HG03039 (cell line): ENCODE measurements around the gene DUSP2.

Experiments
- ATAC-seq: cut with Tn5 transposase; IDR thresholded peaks from one replicate; pipeline ENCODE4 v1.9.1; 2021; ENCODE audit warnings: mild to moderate bottlenecking, moderate library complexity; ENCODE audit not compliant: unreplicated experiment

Gene DUSP2

GRCh38 chr2:96135171-96135570 lies 10.1 kb downstream of the DUSP2 start:
- ATAC-seq = no peak

DNA sequence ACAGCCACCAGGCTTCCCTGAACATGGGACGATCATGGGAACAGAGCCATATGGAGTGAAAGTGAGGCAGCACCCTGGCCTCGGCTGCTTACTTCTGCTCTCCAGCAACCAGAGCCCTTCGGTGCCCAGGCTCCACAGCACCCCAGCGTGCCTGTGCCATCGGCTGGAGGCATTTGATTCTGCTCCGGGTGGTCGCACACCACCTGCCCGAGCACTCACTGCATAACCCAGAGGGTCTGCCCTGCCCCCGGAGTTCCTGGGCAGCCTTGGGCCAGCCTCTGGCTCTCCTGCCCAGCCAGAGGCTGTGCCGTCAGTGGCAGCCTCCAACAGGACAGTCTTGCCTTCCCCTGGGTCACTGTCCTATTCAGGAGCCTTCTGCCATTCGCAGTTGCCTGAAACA lies 10.8 kb downstream of the DUSP2 start:
- ATAC-seq = no peak

DNA sequence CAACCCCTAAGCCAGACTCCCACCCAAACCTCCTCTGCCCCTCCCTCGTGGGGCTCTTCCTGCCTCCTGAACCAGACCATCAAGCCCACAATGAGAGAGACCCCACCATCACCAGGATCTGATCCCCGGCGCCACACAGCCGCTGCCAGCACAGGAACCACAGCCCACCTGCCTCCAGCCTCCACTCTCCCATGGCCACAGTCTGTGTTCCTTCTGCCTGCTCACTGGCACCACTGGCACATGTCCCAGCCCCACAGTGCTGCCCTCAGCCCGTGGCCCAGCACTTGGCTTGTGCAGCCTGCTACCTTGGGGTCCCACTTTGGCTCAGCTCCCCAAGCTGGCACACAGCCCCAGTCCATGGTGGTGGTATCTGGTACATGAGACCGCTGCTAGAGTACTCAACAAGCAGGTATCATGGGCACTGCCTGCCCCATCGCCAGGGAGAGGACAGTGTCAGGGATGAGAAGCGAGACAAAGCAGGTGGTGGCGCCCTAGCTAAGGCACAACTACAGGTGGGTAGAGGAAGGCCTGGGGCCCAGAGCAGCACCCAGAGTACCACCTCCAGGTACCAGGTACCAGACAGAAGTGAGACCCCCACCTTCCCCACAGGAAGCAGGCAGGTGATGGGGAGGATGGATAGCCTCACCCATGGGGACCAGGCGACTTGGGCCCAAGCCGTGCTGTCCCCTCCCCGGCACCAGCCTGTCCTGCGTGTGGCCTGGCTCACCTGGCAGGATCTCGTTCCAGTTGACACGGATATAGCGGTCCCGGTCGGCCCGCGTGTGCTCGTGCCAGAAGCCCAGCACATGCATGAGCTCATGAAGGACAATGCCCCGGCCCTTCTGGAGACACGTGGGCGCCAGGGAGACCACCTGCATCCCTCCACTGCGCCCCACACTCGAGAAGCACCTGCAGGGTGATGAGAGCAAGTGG lies 13.2 kb downstream of the DUSP2 start:
- no peak for ATAC-seq

- ATAC-seq = no peak
These were observed 14.0 kb downstream of the DUSP2 start for GRCh38 chr2:96131152-96131812.

- no peak for ATAC-seq
These were observed 14.8 kb downstream of the DUSP2 start for GRCh38 chr2:96130483-96130882.

DNA sequence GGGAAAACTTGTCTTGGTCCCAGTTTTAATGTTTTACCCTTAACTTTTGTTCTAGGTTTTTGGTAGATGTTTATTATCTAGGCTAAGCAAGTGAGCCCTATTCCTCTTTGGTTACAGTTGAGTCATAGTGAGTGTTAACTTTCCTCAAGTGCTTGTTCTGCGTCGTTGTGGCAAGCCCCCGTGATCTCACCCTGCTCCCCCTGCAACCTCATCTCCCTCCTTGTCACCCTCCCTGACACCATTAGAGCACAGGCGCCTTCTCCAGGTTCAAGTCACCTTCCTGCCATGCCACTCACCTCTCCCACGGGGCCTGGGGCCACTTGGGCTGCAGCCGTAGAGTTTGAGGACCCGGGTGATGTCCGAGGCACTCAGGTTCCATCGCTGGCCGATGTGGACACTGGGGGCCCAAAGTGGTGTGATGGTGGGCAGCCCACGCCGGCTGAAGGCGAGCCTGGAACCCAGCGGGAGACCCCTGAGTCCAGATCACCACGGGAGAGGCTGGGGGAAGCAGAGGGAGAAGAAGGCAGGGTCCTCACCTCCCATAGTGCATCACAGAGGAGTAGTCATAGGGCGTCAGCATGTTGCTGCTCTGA lies 15.6 kb downstream of the DUSP2 start:
- ATAC-seq = no peak

GRCh38 chr2:96128456-96128855 lies 16.8 kb downstream of the DUSP2 start:
- no peak for ATAC-seq

GRCh38 chr2:96124406-96125265 lies 20.6 kb downstream of the DUSP2 start:
- no peak for ATAC-seq

- ATAC-seq = no peak
These were observed 21.3 kb downstream of the DUSP2 start for GRCh38 chr2:96123936-96124335.

- ATAC-seq = no peak
These were observed 21.9 kb downstream of the DUSP2 start for GRCh38 chr2:96123290-96123689.

DNA sequence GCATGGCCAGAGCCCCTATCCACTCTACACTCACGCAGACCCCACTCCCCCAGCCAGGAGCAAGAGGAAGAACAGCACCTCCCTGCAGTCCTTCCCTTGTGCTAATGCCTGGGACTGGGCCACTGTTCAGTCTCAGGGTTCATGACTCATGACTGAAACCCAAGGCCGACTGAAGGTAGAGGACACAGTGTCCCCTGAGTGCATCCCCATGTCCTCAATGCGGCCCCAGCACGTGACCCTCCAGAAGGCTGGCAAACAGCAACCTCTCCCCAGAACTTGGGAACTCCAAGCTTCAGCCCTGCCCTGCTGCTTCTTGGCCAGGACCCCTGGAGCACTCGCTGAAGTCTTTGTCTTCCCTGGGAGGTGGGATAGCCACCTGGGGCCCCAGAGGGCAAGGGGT lies 22.8 kb downstream of the DUSP2 start:
- no peak for ATAC-seq

DNA sequence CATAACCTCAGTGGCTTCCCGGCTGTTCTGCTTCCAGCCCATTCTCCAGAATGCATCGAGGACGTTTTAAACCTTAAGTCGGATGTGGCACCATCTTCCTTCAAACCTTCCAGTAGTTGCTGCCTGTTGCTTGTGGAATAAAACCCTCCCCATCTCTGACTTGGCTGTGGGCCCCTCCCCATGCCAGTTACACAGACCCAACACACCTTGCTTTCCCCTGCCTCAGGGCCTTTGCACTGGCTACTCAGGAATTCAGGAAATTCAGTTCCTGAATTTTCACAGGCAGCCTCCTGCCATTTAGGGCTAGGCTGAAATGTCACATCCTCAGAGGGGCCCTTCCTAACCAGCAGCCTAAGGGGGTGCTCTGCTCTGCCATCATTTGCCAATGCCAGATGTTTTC lies 23.8 kb downstream of the DUSP2 start:
- ATAC-seq = no peak

- ATAC-seq = no peak
These were observed 24.2 kb downstream of the DUSP2 start for GRCh38 chr2:96120991-96121390.

DNA sequence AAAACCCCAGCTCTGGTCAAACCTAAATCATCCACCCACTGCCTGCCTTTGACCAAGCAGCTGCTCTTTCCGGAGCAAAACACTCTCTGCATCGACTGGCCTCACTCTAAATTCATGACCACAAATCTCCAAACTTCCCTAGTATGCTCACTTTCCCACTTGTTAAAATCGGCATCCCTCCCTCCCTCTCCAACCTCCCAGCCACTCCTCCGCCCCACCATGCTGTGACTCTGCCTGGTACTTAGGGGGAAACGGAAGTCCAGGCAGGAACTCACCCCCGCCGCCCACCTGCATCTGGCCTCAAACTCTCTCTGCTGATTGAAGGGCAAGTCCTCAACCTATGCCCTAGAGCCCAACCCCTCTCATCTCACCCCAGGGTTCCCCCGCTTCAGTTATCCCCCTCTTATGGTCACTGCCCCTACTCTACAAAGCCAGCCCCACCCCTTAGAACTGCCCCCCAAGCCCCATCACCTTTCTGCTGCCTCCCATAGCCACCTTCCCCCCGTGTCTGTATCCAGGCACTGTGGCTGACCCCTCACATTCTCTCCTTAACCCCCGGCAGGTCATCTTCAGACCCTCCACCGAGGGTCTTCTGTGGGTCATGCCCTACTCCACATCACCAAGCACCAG lies 25.0 kb downstream of the DUSP2 start:
- no peak for ATAC-seq

- no peak for ATAC-seq
These were observed 25.9 kb downstream of the DUSP2 start for GRCh38 chr2:96119389-96119751.

DNA sequence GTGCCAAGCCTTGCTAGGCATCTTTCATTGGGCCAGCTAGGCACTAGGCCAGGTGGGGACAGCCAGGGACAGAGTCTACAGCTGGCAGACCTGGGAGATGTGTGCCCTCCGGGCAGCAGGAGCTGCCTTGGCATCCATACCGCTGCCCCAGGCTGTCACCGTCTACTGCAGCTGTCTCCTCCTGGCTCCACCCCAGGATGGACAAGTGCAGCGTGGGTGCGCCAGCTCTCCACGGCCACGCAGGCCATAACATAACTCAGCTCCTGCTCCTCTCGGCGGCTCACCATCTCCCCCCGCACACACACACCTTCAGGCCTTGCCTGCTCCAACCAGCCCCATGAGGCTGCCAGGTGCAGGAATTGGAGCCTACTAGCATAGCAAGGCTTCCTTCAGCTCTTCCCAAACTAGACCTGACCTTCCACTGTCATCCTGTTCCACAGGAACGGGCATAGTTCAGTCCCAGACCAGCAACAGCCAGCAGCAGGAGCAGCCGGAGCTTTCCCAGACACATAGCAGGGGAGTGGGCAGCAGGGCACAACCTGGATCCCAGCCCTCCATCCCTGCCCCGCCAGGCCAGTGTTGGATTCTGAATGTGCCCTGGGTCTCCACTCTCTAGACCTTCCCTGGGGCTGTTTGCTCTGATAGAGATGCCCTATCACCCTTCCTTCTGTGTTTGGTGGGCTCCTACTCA lies 26.4 kb downstream of the DUSP2 start:
- no peak for ATAC-seq

DNA sequence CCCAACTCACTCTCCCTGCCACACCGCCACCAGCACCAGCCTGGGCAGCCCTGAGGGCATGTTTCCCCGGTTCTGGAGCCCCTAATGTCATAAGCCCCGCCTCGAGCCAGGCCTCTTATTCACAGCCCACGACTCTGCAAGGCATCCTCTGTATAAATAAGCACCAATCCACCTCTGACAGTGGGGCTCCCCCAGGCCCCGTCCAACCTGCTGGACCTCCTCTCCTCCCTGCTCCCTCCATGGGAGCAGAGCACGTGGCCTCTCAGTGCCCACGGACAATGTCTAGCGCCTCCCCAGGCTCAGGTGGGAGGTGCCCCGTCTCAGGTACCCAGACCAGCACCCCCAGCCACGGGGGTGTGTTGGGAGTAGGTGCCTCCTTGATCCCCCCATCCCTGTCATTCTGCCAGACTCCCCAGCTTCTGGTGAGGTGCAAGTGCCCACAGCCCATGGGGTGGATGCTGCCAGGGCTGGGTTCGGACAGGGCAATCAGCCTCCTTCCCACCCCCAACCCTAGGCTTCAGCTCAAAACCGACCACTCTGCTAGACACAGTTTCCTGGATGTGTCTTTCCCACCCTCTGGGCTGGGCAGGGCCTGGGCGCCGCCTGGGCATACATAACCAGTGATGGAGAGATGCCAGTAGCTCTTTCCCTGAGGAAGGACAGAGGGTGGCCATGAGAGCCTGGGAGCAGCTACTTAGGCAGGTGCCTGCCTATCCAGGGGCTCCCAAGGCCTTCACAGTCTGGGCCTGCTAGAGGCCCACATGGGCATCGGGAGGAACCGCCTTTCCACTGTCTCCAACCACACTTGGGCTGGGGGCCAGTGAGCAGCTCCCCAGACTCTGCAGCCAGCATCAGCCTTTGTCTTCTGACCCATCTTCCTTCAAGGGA lies 27.3 kb downstream of the DUSP2 start:
- ATAC-seq = no peak

GRCh38 chr2:96116879-96117533 lies 28.2 kb downstream of the DUSP2 start:
- peak; percentile 46 for ATAC-seq
